Subcutaneous adipose tissue (tissue), 4 donors: ENCODE results near the gene TAF11L3. TPM values are rescaled to one million over a fixed set of nuclear protein-coding genes. Genes with fewer than 3 reads are reported as not detected.
"Not testable (repeated sequence)": the region's sequence is repeated elsewhere in the genome, so short reads cannot be mapped to it uniquely, and the experiment has no call there.

Source experiments
- CTCF ChIP-seq: fragments of 450-650 bp; IDR thresholded peaks from one replicate; pipeline ENCODE4 v1.5.1; 2016; ENCODE audit warnings: low read depth, mild to moderate bottlenecking, control low read depth, antibody characterized with exemption, moderate library complexity
- small RNA-seq: library from RNA; depleted of rRNA; stranded (forward); fragments of <200 nt; gene quantifications from one replicate; pipeline ENCODE3, GENCODE V24; 2016
- total RNA-seq, 4 donors: library from RNA; depleted of rRNA; stranded (reverse); fragments of >200 nt; gene quantifications; one replicate each; pipeline ENCODE4 v1.1.0, GENCODE V29; 2016

Gene TAF11L3
- total RNA-seq, 4 donors from 2014 or later = not detected

- TF ChIP-seq CTCF = no peak
Measured at GRCh38 chr5:17492770-17493169, 25.4 kb upstream of the TAF11L3 start.

GRCh38 chr5:17497446-17497845 lies 20.7 kb upstream of the TAF11L3 start:
- no peak for TF ChIP-seq CTCF

- TF ChIP-seq CTCF = not testable (repeated sequence)
Measured at GRCh38 chr5:17497931-17498330, 20.2 kb upstream of the TAF11L3 start, which contains the start of gene TAF11L2. TSS of gene TAF11L2 (plus strand) at chr5:17498231.

- no peak for TF ChIP-seq CTCF
Measured at GRCh38 chr5:17511775-17512325, 6.3 kb upstream of the TAF11L3 start.

- not testable (repeated sequence) for TF ChIP-seq CTCF
Measured at GRCh38 chr5:17521501-17521900, 3.3 kb downstream of the TAF11L3 start, which contains the start of gene TAF11L4. TSS of gene TAF11L4 (plus strand) at chr5:17521801.

GRCh38 chr5:17524935-17525334 lies 6.8 kb downstream of the TAF11L3 start, which contains the start of gene TAF11L5:
TSS of gene TAF11L5 (plus strand) at chr5:17525235.
- not testable (repeated sequence) for TF ChIP-seq CTCF

GRCh38 chr5:17528369-17528768 lies 10.2 kb downstream of the TAF11L3 start, which contains the start of gene TAF11L6:
TSS of gene TAF11L6 (plus strand) at chr5:17528669.
- TF ChIP-seq CTCF = not testable (repeated sequence)

Small RNAs within 50 kb of the gene (small RNA-seq; reads per million reads assigned to genes)
- not detected for gene AC106774.3

Other genes starting within 250 kb of the TAF11L3 start
- gene TAF11L2, start 20.1 kb upstream of the TAF11L3 start, total RNA-seq = not detected
- not detected for gene TAF11L4, start 3.4 kb downstream of the TAF11L3 start, total RNA-seq
- gene TAF11L5, start 6.9 kb downstream of the TAF11L3 start, total RNA-seq = not detected
- gene TAF11L6, start 10.3 kb downstream of the TAF11L3 start, total RNA-seq = not detected
- gene TAF11L7, start 67.4 kb downstream of the TAF11L3 start, total RNA-seq = not detected
- not detected for gene TAF11L8, start 72.6 kb downstream of the TAF11L3 start, total RNA-seq
- not detected for gene TAF11L9, start 76.0 kb downstream of the TAF11L3 start, total RNA-seq
- not detected for gene TAF11L10, start 79.5 kb downstream of the TAF11L3 start, total RNA-seq
- gene TAF11L11, start 85.8 kb downstream of the TAF11L3 start, total RNA-seq = not detected
- gene TAF11L12, start 92.0 kb downstream of the TAF11L3 start, total RNA-seq = not detected
- gene TAF11L13, start 113.7 kb downstream of the TAF11L3 start, total RNA-seq = not detected
- not detected for gene TAF11L14, start 116.1 kb downstream of the TAF11L3 start, total RNA-seq